ENCODE data around the gene SART3. TPM values are rescaled to one million over a fixed set of nuclear protein-coding genes. Genes with fewer than 3 reads are reported as not detected.

SART3 gene
- polyA plus RNA-seq, 1 experiment: 23.1 TPM

GRCh38 chr12:108515916-108516315 lies 45.1 kb downstream of the SART3 start:
- ChIA-PET POLR2A (no interaction called here), CTCF (no interaction called here)
- no peaks in the 10 kb centered on the region for H3K27me3 ChIP-seq (ENCODE audit: control insufficient read depth, insufficient read depth, low read length)
- DNase-seq (ENCODE audit: low read depth): no peak
- no peak for TF ChIP-seq CTCF (IDR thresholded peaks at IDR 0.05; ENCODE audit: insufficient read depth, low read depth, low read length)
- peak overlapping the region; percentile 85 for H3K4me3 ChIP-seq (ENCODE audit: low read depth, low read length)
- H3K36me3 ChIP-seq (ENCODE audit: control insufficient read depth, insufficient read depth, low read length): peaks cover 10% of the 10 kb centered on the region

GRCh38 chr12:108514973-108515814 lies 45.8 kb downstream of the SART3 start, which contains the start of gene FICD:
FICD (plus strand) TSS chr12:108515277; CDS start chr12:108516973, 1,696 bp downstream.
- peaks cover 9% of the 10 kb centered on the region for H3K36me3 ChIP-seq (ENCODE audit: control insufficient read depth, insufficient read depth, low read length)
- ChIA-PET CTCF (no interaction called here), POLR2A (no interaction called here)
- TF ChIP-seq CTCF (IDR thresholded peaks at IDR 0.05; ENCODE audit: insufficient read depth, low read depth, low read length): no peak
- H3K4me3 ChIP-seq (ENCODE audit: low read depth, low read length): peak within 1 kb of the TSS; percentile 85
- DNase-seq (ENCODE audit: low read depth): peak; percentile 93
- no peaks in the 10 kb centered on the region for H3K27me3 ChIP-seq (ENCODE audit: control insufficient read depth, insufficient read depth, low read length)

- ChIA-PET POLR2A (no interaction called here), CTCF (interaction anchor here (1.0 kb wide), 1 partner anchor 15 kb away, joined by 3 read pairs; no protein-coding TSS in a partner anchor)
- TF ChIP-seq CTCF (IDR thresholded peaks at IDR 0.05; ENCODE audit: insufficient read depth, low read depth, low read length): no peak
Measured at GRCh38 chr12:108514468-108514972, 46.5 kb downstream of the SART3 start.

GRCh38 chr12:108511633-108512540 lies 49.1 kb downstream of the SART3 start:
- POLR2A ChIA-PET: no interaction called here
- Histone ChIP-seq H3K27me3 (ENCODE audit: control insufficient read depth, insufficient read depth, low read length) (no peaks in the 10 kb centered on the region), H3K4me3 (ENCODE audit: low read depth, low read length) (no peak overlapping the region), H3K36me3 (ENCODE audit: control insufficient read depth, insufficient read depth, low read length) (peaks cover 1% of the 10 kb centered on the region; the same call in 1 of the 2 replicates)
- TF ChIP-seq CTCF (IDR thresholded peaks at IDR 0.05; ENCODE audit: insufficient read depth, low read depth, low read length): peak; percentile 80
- CTCF ChIA-PET: interaction anchor here (0.7 to 1.7 kb wide), 19 partner anchors 9 to 833 kb away, joined by 3 to 7 read pairs (median 3); partner anchors contain the start of gene ISCU
- DNase-seq (ENCODE audit: low read depth): no peak

More at GRCh38 chr12:108514468-108514972, 46.5 kb downstream of the SART3 start:
- peak overlapping the region; percentile 26 for H3K4me3 ChIP-seq (ENCODE audit: low read depth, low read length)
- H3K27me3 ChIP-seq (ENCODE audit: control insufficient read depth, insufficient read depth, low read length): no peaks in the 10 kb centered on the region
- no peak for DNase-seq (ENCODE audit: low read depth)
- peaks cover 9% of the 10 kb centered on the region for H3K36me3 ChIP-seq (ENCODE audit: control insufficient read depth, insufficient read depth, low read length)
